ENCODE results near the gene WNT7B.

WNT7B gene

DNA sequence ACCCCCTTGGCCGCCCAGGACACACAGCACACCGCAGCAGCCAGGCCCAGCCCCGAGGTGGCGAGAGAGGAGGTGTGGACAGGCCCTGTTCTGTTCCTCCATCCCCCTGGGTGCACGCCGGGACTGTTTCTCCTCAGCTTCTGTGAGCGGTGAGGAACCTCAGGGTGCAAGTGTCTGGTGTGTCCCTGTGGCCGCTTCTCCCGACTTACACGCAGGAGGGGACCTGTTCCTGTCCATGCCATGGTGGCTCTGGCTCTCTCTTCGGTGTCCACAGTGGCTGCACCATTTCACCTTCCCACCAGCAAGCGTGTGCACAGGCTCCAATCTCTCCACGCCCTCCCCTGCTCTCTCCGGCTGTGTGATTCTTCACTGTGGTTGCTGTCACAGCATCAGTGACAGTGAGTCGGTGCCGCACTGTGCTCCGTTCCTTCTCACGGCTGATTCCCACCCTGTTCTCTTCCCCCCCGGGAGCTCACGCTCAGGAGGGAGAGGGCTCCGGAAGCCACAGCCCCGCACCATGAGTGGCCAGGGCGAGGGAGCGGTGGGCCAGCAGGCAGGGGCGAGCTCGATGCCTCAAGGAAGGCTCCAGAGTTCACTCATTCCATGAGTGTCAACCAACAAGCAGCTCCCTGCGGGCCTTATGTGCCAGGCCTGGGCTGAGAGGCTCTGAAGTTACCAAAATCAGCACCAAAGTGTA lies 18.6 kb upstream of the WNT7B start:
- no peak for DNase-seq (ENCODE audit: low read depth in 2 of 2)

DNA sequence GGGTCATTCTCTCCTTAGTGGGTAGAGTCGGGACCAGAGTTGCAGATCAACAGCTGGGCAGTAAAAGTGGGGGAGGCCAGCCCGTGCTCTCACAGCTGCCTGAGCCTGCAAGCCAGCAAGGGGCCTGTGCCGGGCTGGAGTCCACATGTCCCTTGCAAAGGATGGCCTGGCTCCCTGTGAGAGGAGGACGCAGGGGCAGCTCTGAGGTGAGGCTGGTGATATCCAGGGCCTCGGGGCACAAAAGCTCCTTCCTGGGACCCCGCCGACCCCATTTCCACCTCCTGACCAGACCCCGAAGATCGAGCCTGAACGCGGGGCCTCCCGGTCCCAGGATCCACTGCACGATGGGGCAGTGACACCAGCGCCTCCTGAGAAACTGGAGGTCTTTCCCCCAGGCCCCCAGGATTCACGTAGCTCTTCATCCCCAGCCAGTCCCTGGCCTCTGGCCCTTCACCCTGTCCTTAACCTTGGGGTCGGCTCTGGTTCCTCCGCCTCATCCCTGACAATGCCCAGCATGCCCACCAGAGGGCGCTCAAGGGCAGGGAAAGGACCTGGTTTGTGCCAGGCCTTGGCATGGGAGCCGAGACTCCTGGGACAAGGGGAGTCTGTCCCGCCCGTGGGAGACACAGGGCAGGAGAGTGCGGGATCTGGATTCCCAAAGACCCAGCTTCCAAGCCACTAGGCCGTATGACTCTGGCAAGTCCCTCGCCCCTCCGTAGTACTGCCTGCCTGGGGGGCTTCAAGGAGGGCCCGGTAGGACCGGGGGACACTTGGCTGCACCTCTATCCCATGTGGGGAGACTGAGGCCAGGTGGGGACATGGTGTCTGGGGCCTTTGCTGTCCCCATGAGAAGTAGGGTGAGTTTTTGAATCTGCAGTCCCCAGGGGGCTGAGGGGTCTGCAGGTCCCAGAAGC lies 17.8 kb upstream of the WNT7B start:
- DNase-seq (ENCODE audit: low read depth in 2 of 2): peak; percentile 66 to 69

DNA sequence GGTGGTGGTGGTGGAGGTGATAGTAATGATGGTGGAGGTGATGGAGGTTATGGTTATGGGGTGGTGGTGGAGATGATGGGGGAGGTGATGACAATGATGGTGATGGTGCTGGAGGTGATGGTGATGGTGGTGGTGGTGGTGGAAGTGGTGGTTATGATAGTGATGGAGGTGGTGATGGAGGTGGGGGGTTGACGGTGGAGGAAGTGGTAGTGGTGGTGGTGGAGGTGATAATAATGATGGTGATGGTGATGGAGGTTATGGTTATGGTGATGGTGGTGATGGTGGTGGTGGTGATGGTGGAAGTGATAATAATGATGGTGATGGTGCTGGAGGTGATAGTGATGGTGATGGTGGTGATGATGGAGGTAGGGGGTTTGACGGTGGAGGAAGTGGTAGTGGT lies 16.9 kb upstream of the WNT7B start:
- no peak for DNase-seq (ENCODE audit: low read depth in 2 of 2)

DNA sequence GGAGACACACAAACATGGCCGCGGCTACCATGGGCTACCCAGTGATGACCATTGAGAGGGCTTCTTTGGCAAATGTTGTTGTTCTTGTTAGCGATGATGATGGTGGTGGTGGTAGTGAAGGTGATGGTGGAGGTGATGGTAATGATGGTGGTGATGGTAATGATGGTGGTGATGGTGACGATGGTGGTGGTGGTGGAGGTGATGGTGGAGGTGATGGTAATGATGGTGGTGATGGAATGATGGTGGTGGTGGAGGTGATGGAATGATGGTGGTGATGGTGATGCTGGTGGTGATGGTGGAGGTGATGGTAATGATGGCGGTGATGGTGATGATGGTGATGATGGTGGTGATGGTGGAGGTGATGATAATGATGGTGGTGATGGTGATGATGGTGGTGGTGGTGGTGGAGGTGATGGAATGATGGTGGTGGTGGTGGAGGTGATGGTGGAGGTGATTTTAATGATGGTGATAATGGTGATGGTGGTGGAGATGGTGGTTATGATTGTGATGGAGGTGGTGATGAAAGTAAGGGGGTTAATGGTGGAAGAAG lies 16.3 kb upstream of the WNT7B start:
- no peak for DNase-seq (ENCODE audit: low read depth in 2 of 2)

DNA sequence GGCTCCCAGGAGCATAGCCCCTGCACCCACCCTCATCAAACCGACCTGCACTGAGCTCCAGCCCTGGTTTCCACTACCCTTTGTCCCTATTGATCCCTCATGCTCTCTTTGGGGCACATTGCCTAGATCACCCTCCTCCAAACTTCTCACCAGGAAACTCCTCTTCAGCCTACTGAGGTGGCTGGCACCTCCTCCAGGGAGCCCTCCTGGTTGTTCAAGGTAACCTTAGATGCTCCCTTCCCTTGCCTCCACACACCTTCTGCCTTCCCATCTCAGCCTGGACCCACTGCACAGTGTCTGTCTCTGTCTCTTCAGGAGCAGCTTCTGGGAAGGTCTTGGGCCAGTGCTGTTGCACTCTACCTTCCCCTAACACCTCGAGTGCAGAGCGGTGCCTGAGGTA lies 15.8 kb upstream of the WNT7B start:
- no peak for DNase-seq (ENCODE audit: low read depth in 2 of 2)

DNA sequence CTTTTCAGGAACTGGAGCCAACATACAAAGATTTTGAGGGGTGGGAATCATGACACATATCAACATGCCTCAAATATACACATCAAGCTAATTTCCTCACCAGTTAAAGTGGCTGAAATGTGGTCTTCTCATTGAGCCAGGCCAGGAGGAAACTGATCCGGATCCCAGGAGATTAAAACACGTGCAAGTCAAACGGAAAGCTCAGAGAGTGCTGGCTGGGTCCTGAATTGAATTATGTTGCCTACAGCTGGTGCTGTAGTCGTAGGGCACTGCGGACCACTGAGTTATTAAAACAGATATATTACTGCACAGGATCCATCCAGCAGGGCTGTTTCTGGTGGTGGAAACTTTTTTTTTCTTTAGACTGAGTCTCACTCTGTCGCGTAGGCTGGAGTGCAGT lies 14.1 kb upstream of the WNT7B start:
- DNase-seq (ENCODE audit: low read depth in 2 of 2): no peak

DNA sequence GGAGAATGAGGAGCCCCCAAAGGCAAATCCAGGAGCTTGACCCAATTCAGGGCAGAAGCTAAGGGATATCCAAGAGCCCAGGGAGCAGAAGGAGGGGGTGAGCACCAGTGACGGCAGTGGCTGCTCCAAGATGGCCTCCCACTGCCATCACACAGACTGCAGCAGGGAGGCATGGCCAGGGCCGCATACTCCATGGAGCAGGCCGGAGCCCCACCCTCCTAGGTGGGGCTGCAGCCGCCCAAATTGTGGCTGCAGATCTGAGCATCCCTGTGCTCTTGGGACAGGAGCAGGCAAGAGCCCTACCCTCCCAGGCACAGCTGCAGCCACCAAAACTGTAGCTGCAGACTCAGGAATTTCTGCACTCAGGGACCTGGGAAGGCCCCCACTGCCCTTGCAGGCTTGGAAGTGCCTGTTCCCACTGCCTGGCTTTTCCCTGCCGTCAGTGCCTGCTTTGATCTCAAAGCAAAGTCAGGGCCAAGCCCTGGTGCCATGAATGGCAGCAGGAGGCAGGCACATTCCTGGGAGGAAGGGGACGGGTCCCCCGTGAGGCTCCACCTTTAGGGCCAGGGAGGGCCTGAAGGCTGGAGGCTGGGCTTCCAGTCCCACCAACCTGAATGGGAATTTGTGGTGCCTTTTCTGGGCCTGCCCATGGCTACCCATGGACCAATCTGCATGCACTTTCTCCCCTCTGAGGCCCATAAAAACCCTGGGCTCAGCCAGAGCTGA lies 10.3 kb upstream of the WNT7B start:
- no peak for DNase-seq (ENCODE audit: low read depth in 2 of 2)

DNA sequence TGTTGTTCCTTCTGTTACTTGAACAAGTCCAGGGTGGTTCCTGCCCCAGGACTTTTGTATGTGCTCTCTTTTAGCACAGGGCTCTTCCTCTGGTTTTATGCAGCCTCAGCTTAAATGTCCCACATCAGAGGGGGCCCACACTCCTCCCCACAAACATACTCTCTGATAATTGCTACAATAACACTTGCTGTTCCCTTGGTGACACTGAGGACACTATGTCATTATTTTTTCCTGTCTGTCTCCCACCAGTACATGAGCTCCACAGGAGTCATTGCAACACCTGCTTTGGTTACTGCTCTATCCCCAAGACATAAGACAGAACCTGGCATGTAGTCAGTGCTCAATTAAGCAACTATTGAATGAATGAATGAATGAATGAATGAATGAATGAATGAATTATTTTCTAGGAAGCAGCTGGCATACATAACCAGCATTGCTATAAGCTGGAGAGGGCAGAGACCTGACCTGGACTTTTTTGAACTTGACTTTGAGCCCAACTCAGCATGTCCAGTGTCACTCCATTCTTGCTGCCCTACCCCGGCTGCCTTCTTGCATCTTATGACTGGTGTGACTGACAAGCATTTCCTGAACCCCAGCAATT lies 7.5 kb upstream of the WNT7B start:
- DNase-seq (ENCODE audit: low read depth in 2 of 2): no peak

DNA sequence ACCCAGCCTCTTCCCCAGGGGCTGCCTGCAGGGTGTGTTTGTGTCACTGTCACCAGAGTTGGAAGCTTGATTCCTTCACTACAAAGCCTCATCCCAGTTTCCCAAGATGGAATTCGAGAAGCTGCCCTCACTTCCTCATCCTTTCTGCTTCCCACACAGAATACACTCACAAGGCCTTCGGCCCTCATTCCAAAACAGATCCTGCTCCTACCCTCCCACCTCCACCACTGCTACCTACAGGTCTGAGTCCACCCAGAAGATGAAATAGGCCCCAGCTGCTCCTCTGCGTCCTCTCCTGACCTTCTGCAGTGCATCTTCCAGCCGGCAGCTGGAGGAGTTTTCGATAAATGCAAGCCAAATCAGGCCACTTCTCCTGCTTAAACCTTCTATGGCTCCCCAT lies 6.8 kb upstream of the WNT7B start:
- no peak for DNase-seq (ENCODE audit: low read depth in 2 of 2)

DNA sequence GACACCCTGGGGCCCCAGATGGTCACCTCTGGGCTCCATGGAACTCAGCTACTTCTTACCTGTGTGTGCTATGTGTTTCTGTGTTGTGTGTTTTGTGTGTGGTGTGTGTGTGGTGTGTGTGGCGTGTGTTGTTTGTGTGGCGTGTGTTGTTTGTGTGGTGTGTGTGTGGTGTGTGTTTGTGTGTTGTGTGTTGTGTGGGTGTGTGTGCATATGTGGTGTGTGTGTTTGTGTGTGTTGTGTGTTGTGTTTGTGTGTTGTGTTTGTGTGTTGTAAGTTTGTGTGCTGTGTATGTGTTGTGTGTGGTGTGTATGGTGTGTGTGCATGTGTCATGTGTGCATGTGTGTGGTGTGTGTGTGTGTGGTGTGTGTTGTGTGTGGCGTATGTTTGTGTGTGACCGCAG lies 3.8 kb upstream of the WNT7B start:
- DNase-seq (ENCODE audit: low read depth in 2 of 2): no peak

DNA sequence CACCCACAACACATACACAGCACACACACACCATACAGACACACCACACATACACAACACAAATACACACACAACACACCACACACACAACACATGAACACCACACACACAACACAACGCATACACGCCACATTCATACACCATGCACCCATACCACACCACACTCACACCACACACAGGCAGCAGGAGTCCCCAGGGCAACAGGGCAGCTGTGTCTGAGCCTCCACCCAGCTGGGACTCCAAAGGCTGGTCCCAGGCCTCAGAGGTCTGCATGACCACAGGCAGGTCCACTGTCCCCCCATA lies 3.3 kb upstream of the WNT7B start:
- DNase-seq (ENCODE audit: low read depth in 2 of 2): no peak

DNA sequence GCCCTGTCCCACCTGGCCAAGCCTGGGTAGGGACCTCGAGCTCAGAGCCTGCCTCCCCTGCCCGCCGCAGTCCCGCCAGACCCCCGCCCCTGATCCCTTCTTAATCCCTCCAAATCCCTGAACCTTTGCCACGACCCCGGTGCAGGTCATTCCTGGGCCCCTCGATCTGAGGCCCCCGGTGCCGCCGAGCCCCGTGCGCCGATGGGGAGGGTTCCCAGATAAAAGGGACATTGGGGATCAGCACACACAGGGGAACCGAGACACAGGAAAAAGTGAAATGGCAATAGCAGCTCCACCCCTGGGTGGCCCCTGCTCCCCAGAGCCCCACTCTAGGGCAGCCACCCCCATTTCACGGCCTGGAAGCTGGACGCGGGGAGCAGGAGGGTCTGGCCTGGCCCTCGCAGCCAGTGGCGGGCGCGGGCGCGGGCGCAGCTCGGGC lies 1.3 kb upstream of the WNT7B start:
- no peak for DNase-seq (ENCODE audit: low read depth in 2 of 2)

DNA sequence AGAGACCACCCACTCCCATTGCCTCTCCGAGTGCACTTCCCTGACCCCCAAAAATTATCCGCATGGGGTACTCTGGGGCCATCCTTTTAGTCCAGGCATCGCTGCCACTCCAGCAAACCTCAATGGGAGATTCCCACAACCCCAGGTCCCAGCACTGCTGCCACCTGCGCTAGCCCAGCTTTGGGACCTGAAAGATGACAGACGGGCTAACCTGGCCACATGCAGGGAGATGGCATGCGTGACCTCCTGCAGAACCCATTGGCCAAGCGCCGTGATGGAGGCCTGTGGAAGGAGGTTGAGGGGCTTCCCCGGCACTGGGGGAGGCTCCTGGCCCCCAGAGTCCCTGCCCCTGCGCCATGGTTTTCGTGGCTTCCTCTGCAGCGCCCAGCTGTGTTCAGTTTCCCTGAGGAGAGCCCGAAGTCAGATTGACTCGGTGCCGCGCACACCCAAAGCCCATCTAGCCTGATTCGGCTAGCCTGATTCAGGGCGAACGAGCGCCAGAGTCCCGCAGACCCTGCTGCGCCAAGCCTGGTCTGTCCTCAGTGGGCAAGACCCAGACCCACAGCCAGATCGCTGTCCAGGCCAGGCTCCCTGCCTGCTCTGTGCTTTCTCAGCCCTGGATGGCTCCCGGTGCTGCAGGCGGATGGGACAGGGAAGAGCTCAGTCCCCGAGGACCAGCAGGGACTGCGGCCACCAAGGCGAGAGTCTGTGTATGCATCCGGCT lies 751 bp upstream of the WNT7B start:
- DNase-seq (ENCODE audit: low read depth in 2 of 2): no peak

DNA sequence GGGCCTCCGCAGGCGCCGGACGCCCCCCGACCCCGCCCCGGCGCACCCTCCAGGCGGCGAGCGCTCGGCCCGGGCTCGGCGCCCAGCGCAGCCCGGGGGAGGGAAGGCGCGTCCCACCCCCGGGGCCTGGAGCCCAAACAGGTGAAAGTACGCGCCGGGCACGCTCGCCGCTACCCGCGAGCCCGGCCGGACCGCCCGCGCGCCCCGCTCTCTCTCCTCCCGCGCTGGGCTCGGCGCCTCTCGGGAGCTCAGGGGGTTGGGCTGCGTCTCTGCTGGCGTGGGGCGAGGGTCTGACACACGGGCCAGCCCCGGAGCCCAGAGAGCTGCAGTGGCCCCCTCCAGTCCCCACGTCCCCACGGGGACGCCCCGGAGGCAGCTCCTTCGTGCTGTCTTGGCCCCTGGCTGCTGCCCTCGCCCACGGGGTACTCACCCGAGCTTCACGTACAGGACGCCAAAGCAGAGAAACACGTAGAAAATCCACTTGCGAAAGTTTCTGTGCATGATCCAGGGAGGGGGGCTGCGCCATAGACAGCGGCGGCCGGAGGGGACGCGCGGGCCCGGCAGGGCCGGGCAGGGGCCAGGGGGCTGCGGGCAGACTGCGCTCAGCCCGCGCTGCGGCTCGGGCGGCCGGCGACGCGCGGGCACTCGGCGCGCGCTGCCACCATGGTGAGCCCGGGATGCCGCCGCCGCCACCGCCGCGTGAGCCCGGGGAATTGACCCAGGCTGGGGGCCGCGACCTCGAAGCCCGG lies 534 bp downstream of the WNT7B start:
- DNase-seq (ENCODE audit: low read depth in 2 of 2): no peak

DNA sequence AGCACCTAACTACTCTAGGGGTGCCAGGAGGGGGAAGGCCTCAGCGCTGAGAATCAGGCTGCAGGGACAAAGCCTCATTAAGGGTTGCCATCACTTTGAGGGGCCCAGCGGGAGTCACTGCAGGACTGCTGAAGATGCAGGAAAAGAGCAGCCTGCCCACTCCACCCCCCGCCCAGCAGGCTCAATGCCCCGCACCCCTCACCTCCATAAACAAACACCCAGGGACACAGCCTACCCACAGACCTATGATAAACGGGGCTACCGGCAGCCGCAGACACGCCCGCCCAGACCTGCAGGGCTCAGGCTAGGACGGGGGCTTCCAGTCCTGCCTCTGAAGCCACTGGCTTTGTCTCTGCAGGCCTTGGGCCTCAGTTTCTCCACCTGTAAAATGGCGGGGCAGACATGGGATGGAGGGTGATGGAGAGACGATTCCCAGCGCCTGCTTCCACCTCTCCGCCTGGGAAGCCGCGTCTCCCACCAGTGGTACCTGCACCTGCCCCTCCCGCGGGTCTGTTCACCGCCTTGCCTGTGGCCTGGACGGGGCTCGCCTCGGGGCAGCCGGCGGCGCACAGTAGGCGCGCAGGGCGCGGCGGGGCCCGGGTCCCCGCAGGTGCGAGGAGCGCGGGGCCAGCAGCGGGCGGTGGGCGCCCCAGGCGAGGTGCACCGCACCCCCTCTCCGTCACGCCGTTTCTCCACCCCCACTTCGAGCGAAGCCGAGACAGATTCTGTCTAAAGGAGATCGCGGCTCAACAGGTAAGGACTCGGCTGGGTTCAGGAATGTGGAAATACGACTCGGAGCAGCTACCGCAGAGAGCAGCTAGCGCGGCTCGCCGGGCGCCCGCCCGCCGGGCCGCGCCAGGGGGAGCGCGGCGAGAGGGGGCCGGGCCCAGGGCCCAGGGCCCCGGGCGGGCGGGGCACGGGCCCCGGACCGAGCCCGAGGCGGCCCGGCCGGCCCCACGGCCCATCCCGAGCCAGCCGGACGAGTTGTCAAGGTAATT lies 1.5 kb downstream of the WNT7B start:
- no peak for DNase-seq (ENCODE audit: low read depth in 2 of 2)

DNA sequence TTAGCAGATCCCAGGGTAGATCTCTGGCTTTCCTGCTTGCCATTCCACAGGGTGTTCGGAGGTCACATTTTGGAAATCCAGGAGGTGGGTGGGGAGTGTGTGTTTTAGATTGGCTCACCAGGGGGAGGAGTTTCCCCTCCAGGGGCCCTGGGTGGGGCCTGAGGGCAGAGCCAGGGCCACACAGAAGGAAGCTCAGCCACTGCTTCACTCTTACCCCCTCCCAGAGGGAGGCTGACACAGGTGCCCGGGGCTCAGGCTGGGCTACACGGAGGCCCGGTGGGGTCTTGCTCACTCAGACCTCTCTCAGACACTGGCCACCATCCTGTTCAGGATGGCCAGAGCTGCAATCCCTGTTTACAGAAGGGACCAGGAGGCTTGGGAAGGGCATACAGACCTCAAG lies 2.5 kb downstream of the WNT7B start:
- no peak for DNase-seq (ENCODE audit: low read depth in 2 of 2)

DNA sequence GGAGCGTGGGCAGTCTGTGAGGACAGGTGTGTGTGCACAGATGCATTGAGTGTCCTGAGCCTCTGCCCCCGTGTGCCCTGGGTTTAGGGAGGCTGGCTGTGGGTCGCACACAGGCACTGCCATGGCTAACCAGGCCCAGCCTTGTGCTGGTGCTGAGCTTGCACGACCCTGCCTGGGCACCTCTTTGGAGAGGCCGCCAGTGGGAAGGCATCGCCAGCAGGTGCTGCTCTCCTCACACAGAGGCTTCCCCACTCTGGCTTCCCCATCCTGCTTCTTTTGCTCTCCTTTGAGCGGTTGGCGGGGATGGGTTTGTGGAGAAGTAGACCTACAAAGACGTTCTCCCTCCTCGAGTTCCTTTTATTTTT lies 4.1 kb downstream of the WNT7B start:
- no peak for DNase-seq (ENCODE audit: low read depth in 2 of 2)

DNA sequence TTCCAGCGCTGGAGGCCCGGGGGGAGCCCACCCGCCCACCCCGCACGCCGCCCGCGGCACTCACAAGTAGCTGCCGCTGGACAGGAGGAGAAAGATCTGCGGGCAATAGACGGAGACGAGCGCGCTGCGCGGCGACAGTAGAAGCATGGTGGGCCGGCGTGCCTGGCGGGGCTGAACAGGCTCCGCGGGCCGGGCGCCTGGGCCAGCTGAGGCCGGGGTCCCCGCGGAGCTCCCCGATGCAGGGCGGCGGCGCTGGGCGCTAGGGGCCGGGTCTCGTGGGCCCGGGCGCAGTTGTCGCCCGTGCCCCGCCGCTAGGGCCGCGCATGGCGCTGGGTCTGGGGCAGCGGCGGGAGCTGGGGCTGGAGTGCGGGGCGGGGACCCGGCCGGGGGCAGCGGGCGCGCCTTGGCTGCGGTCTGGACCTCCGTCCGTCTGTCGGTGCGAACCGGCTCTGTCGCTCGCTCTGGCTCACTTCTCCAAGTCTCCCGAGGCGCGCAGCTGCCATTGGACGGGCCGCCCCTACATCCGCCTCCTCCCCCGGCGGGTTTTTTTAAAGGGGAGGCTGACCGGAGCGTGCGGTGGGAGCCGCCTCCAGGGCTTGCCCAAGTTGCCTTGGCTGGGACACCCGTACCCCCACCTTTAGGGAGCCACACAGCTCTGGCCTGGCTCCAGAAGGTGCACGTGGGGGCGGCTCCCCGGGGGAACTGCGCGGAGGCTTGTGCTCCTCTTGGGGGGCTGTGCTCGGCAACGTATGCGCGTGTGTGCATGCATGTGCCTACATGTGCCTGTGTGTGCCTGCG lies 4.7 kb downstream of the WNT7B start:
- DNase-seq (ENCODE audit: low read depth in 2 of 2): no peak

Data from stimulated activated CD8-positive, alpha-beta memory T cell treated with anti-CD3 and anti-CD28 coated beads, Interleukin-2, amount 100 ng/mL, for 1 hour (primary cell).